Gastroesophageal sphincter (tissue), 3 donors: ENCODE measurements around the gene WDR44.

Experiments used
- CTCF ChIP-seq, 4 experiments: fragments of 200-600 bp in 2 of 4; fragments of 450-650 bp in 2 of 4; sonication (generic) in 1 of 4; IDR thresholded peaks; one replicate each; pipeline ENCODE4 v1.5.1; 2017 to 2019; ENCODE audit warnings: antibody characterized with exemption in 4 of 4, mild to moderate bottlenecking in 2 of 4, moderate library complexity in 2 of 4
- POLR2AphosphoS5 ChIP-seq: sonication (generic); formaldehyde crosslinking; IDR thresholded peaks from one replicate; pipeline ENCODE4 v1.6.1; 2017; ENCODE audit warnings: antibody characterized with exemption

GRCh38 chrX:118325453-118325852 lies 20.5 kb upstream of the WDR44 start:
- no peak for TF ChIP-seq CTCF (IDR thresholded peaks at IDR 0.05)
- TF ChIP-seq POLR2AphosphoS5 = no peak
